Globus pallidus (tissue), 1 donor: ENCODE measurements around the gene CD300LG.
A peak's percentile ranks its signal among the peaks of the same experiment; 100 is the strongest.
"Not testable (repeated sequence)": the region's sequence is repeated elsewhere in the genome, so short reads cannot be mapped to it uniquely, and the experiment has no call there.

Experiments
- DNase-seq: peaks from one replicate; pipeline ENCODE4 v3.0.0-alpha.2; 2015; ENCODE audit warnings: low spot score

CD300LG gene

GRCh38 chr17:43825567-43825966 lies 21.4 kb upstream of the CD300LG start:
- DNase-seq: no peak

GRCh38 chr17:43826206-43826605 lies 20.8 kb upstream of the CD300LG start:
- DNase-seq: no peak

- no peak for DNase-seq
Observed at GRCh38 chr17:43827596-43827995, 19.4 kb upstream of the CD300LG start.

- DNase-seq: no peak
Observed at GRCh38 chr17:43829738-43830137, 17.2 kb upstream of the CD300LG start.

GRCh38 chr17:43830510-43831140 lies 16.4 kb upstream of the CD300LG start:
- no peak for DNase-seq

GRCh38 chr17:43831633-43832032 lies 15.3 kb upstream of the CD300LG start:
- DNase-seq: no peak

- DNase-seq: peak; percentile 7
Observed at GRCh38 chr17:43832168-43832975, 14.6 kb upstream of the CD300LG start.

- DNase-seq: peak; percentile 64
Observed at GRCh38 chr17:43832976-43833829, 13.8 kb upstream of the CD300LG start, which contains the start of gene MPP3. MPP3 (minus strand) TSS chr17:43833146; CDS start chr17:43831906, 1,240 bp downstream.

- DNase-seq: no peak
Observed at GRCh38 chr17:43834106-43834505, 12.9 kb upstream of the CD300LG start.

GRCh38 chr17:43839670-43840108 lies 7.3 kb upstream of the CD300LG start:
- no peak for DNase-seq

GRCh38 chr17:43840814-43841213 lies 6.2 kb upstream of the CD300LG start:
- DNase-seq: no peak

GRCh38 chr17:43841282-43841681 lies 5.7 kb upstream of the CD300LG start:
- no peak for DNase-seq

- not testable (repeated sequence) for DNase-seq
Observed at GRCh38 chr17:43842091-43842974, 4.6 kb upstream of the CD300LG start.

GRCh38 chr17:43842975-43843325 lies 4.0 kb upstream of the CD300LG start:
- no peak for DNase-seq

GRCh38 chr17:43844241-43844640 lies 2.7 kb upstream of the CD300LG start:
- no peak for DNase-seq

GRCh38 chr17:43845766-43846165 lies 1.2 kb upstream of the CD300LG start:
- no peak for DNase-seq

GRCh38 chr17:43846221-43846712 lies 709 bp upstream of the CD300LG start:
- peak; percentile 74 for DNase-seq

GRCh38 chr17:43848601-43849000 lies 1.6 kb downstream of the CD300LG start:
- no peak for DNase-seq

GRCh38 chr17:43849116-43849515 lies 2.1 kb downstream of the CD300LG start:
- DNase-seq: no peak

GRCh38 chr17:43852571-43852970 lies 5.6 kb downstream of the CD300LG start:
- no peak for DNase-seq

GRCh38 chr17:43853546-43853945 lies 6.6 kb downstream of the CD300LG start:
- no peak for DNase-seq
